Measurements from ENCODE around the gene CYGB. TPM values are rescaled to one million over a fixed set of nuclear protein-coding genes. Genes with fewer than 3 reads are reported as not detected.

Gene CYGB
- total RNA-seq, 2 experiments from 2014 or later: 0.44 to 0.57 TPM

GRCh38 chr17:76497979-76498875 lies 39.3 kb downstream of the CYGB start:
- Histone ChIP-seq H3K36me3 (ENCODE audit: insufficient read depth, low read length) (peaks cover 21% of the 10 kb centered on the region; the same call in 1 of the 2 replicates), H3K4me1 (ENCODE audit: insufficient read depth, low read length, poor library complexity, severe bottlenecking) (peaks cover 86% of the 10 kb centered on the region), H3K9me3 (ENCODE audit: low read length) (no peaks in the 10 kb centered on the region), H2AFZ (ENCODE audit: low read length) (no peak overlapping the region), H3K27ac (ENCODE audit: low read depth, low read length, poor library complexity, severe bottlenecking) (peak overlapping the region; percentile 83), H3K4me3 (ENCODE audit: low read depth, low read length, poor library complexity, severe bottlenecking) (peak overlapping the region; percentile 96), H4K20me1 (ENCODE audit: insufficient read depth, low read length) (no peaks in the 10 kb centered on the region), H3K79me2 (ENCODE audit: insufficient read depth, low read depth, low read length) (peaks cover 49% of the 10 kb centered on the region), H3K4me2 (ENCODE audit: low read length) (peak overlapping the region; percentile 98), H3K9me2 (ENCODE audit: insufficient read depth, low read length) (no peaks in the 10 kb centered on the region)
- intact Hi-C loops (cut with micrococcal nuclease; ENCODE audit: unreplicated experiment): loop anchor here (10.0 kb wide), 2 partner anchors 233 to 947 kb away; partner anchors contain the start of gene UBALD2
- no peak for DNase-seq (ENCODE audit: low spot score)
- CTCF ChIA-PET (ENCODE audit: unreplicated experiment): interaction anchor here (0.5 to 1.9 kb wide), 5 partner anchors 13 to 1181 kb away, joined by 3 to 9 read pairs (median 4); no protein-coding TSS in a partner anchor
- no peak for TF ChIP-seq EZH2phosphoT487 (IDR thresholded peaks at IDR 0.05; ENCODE audit: borderline replicate concordance, low read depth, low read length)
- TF ChIP-seq, protein P1, sequence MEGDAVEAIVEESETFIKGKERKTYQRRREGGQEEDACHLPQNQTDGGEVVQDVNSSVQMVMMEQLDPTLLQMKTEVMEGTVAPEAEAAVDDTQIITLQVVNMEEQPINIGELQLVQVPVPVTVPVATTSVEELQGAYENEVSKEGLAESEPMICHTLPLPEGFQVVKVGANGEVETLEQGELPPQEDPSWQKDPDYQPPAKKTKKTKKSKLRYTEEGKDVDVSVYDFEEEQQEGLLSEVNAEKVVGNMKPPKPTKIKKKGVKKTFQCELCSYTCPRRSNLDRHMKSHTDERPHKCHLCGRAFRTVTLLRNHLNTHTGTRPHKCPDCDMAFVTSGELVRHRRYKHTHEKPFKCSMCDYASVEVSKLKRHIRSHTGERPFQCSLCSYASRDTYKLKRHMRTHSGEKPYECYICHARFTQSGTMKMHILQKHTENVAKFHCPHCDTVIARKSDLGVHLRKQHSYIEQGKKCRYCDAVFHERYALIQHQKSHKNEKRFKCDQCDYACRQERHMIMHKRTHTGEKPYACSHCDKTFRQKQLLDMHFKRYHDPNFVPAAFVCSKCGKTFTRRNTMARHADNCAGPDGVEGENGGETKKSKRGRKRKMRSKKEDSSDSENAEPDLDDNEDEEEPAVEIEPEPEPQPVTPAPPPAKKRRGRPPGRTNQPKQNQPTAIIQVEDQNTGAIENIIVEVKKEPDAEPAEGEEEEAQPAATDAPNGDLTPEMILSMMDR (conservative IDR thresholded peaks at IDR 0.05; ENCODE audit: low read length): no peak
- BruUV-seq (replicated peaks): no TSS peak
- POLR2A ChIA-PET: interaction anchor here (0.6 to 8.2 kb wide), 9 partner anchors 17 to 233 kb away, joined by 3 to 57 read pairs (median 4); no protein-coding TSS in a partner anchor

GRCh38 chr17:76497699-76497978 lies 39.9 kb downstream of the CYGB start:
- Histone ChIP-seq H3K36me3 (ENCODE audit: insufficient read depth, low read length) (peaks cover 21% of the 10 kb centered on the region; the same call in 1 of the 2 replicates), H3K4me2 (ENCODE audit: low read length) (peak overlapping the region; percentile 98), H3K4me1 (ENCODE audit: insufficient read depth, low read length, poor library complexity, severe bottlenecking) (peaks cover 86% of the 10 kb centered on the region), H3K9me3 (ENCODE audit: low read length) (no peaks in the 10 kb centered on the region), H2AFZ (ENCODE audit: low read length) (no peak overlapping the region), H3K27ac (ENCODE audit: low read depth, low read length, poor library complexity, severe bottlenecking) (peak overlapping the region; percentile 83), H3K4me3 (ENCODE audit: low read depth, low read length, poor library complexity, severe bottlenecking) (peak overlapping the region; percentile 96), H4K20me1 (ENCODE audit: insufficient read depth, low read length) (no peaks in the 10 kb centered on the region), H3K9me2 (ENCODE audit: insufficient read depth, low read length) (no peaks in the 10 kb centered on the region), H3K79me2 (ENCODE audit: insufficient read depth, low read depth, low read length) (peaks cover 49% of the 10 kb centered on the region)
- ChIA-PET POLR2A (interaction anchor here (1.2 to 8.2 kb wide), 3 partner anchors 16 to 73 kb away, joined by 3 to 57 read pairs (median 4); no protein-coding TSS in a partner anchor), CTCF (ENCODE audit: unreplicated experiment) (interaction anchor here (0.7 kb wide), 1 partner anchor 12 kb away, joined by 3 read pairs; no protein-coding TSS in a partner anchor)
- TF ChIP-seq EZH2phosphoT487 (IDR thresholded peaks at IDR 0.05; ENCODE audit: borderline replicate concordance, low read depth, low read length): no peak
- TF ChIP-seq, protein P1 (conservative IDR thresholded peaks at IDR 0.05; ENCODE audit: low read length): no peak
- intact Hi-C loops (cut with micrococcal nuclease; ENCODE audit: unreplicated experiment): loop anchor here (10.0 kb wide), 2 partner anchors 233 to 947 kb away; partner anchors contain the start of gene UBALD2
- DNase-seq (ENCODE audit: low spot score): no peak
- no TSS peak for BruUV-seq (replicated peaks)
